CD4-positive, alpha-beta T cell treated with Interleukin-12 subunit alpha and Interleukin-12 subunit beta, for 1 hour (primary cell): ENCODE measurements around the gene HOXC10.

ENCODE experiments used
- DNase-seq: peaks from one replicate; pipeline ENCODE4 v3.0.0-alpha.2; 2020

The HOXC10 gene

GRCh38 chr12:54017027-54017788, 32.3 kb downstream of the HOXC10 start:
- DNase-seq = no peak

GRCh38 chr12:54017878-54018467, 33.0 kb downstream of the HOXC10 start:
- DNase-seq = peak; percentile 83

GRCh38 chr12:54018468-54018984, 33.6 kb downstream of the HOXC10 start:
- no peak for DNase-seq

GRCh38 chr12:54019091-54019811, 34.3 kb downstream of the HOXC10 start:
- no peak for DNase-seq

- DNase-seq = no peak
Observed at GRCh38 chr12:54019924-54020590, 35.1 kb downstream of the HOXC10 start.

GRCh38 chr12:54020591-54021405, 35.9 kb downstream of the HOXC10 start:
- no peak for DNase-seq

GRCh38 chr12:54021432-54022013, 36.6 kb downstream of the HOXC10 start:
- no peak for DNase-seq

GRCh38 chr12:54022960-54023884, 38.3 kb downstream of the HOXC10 start:
- DNase-seq = no peak

GRCh38 chr12:54024127-54024526, 39.2 kb downstream of the HOXC10 start:
- no peak for DNase-seq

GRCh38 chr12:54024581-54025305, 39.8 kb downstream of the HOXC10 start:
- DNase-seq = no peak

GRCh38 chr12:54025499-54026405, 40.8 kb downstream of the HOXC10 start:
- no peak for DNase-seq

GRCh38 chr12:54026640-54027441, 41.9 kb downstream of the HOXC10 start:
- DNase-seq = no peak

- DNase-seq = no peak
Observed at GRCh38 chr12:54027442-54027786, 42.5 kb downstream of the HOXC10 start.

- DNase-seq = no peak
Observed at GRCh38 chr12:54028314-54029201, 43.6 kb downstream of the HOXC10 start, which contains the start of gene HOXC6. HOXC6 (plus strand) TSS chr12:54028440; CDS start chr12:54028522, 82 bp downstream.

GRCh38 chr12:54029529-54030441, 44.8 kb downstream of the HOXC10 start:
- no peak for DNase-seq

GRCh38 chr12:54030442-54030801, 45.5 kb downstream of the HOXC10 start:
- DNase-seq = no peak
